CD4-positive, alpha-beta T cell (primary cell): ENCODE data around the gene BABAM2. TPM values are rescaled to one million over a fixed set of nuclear protein-coding genes. Genes with fewer than 3 reads are reported as not detected.

Experiments
- ATAC-seq: fragments of 200-7000 bp; cut with Tn5 transposase; one replicate; pipeline ENCODE4 v1.10.0; 2022; ENCODE audit warnings: mild to moderate bottlenecking; ENCODE audit not compliant: poor library complexity
- CTCF ChIA-PET: fragments of 350-600 bp; sonication (Branson Sonifier 250); formaldehyde crosslinking; loops from one replicate; lab custom pipeline; 2021; ENCODE audit warnings: antibody characterized with exemption, inconsistent platforms; lab: Charles Lee
- POLR2A ChIA-PET: fragments of 350-600 bp; sonication (Branson Sonifier 250); formaldehyde crosslinking; loops from one replicate; lab custom pipeline; 2021; ENCODE audit warnings: antibody characterized with exemption, inconsistent platforms; lab: Charles Lee
- DNase-seq, 14 experiments: peaks; one replicate each; pipeline ENCODE4 v3.0.0-alpha.2; 2013 to 2020; ENCODE audit warnings: mixed read lengths in 2 of 14
- H3K27ac ChIP-seq, 2 donors: one replicate each; pipeline versions ENCODE4 v1.5.1 to v1.7.0; 2013; ENCODE audit warnings: low read length in 2 of 2, low read depth in 1 of 2, mild to moderate bottlenecking in 1 of 2
- H3K27me3 ChIP-seq, 2 experiments: 1 replicate in 1 of 2; 2 replicates in 1 of 2; pipeline versions ENCODE4 v1.6.1 to v1.7.0; 2013; ENCODE audit warnings: low read length in 2 of 2, control low read depth in 1 of 2, mild to moderate bottlenecking in 1 of 2, moderate library complexity in 1 of 2; ENCODE audit not compliant: insufficient read depth in 2 of 2, control insufficient read depth in 1 of 2
- H3K36me3 ChIP-seq: one replicate; pipeline ENCODE4 v1.6.1; 2013; ENCODE audit warnings: low read length, control low read depth; ENCODE audit not compliant: insufficient read depth
- H3K4me1 ChIP-seq: one replicate; pipeline ENCODE4 v1.6.1; 2013; ENCODE audit warnings: low read length, control low read depth; ENCODE audit not compliant: insufficient read depth
- H3K4me3 ChIP-seq: one replicate; pipeline ENCODE4 v1.5.1; 2013; ENCODE audit warnings: mild to moderate bottlenecking, low read length, moderate library complexity
- H3K9me3 ChIP-seq, 2 experiments: 1 replicate in 1 of 2; 2 replicates in 1 of 2; pipeline versions ENCODE4 v1.6.1 to v1.7.0; 2013; ENCODE audit warnings: low read length in 2 of 2, mild to moderate bottlenecking in 2 of 2, control low read depth in 1 of 2, moderate library complexity in 1 of 2; ENCODE audit not compliant: control insufficient read depth in 1 of 2, insufficient read depth in 1 of 2
- H3K27ac Mint-ChIP-seq: one replicate; pipeline ENCODE4 v1.8.0; 2020; ENCODE audit warnings: mixed read lengths
- H3K27me3 Mint-ChIP-seq: one replicate; pipeline ENCODE4 v1.8.0; 2021; ENCODE audit warnings: mixed read lengths
- H3K36me3 Mint-ChIP-seq: one replicate; pipeline ENCODE4 v1.8.0; 2021; ENCODE audit warnings: low read depth, mixed read lengths
- H3K4me1 Mint-ChIP-seq: one replicate; pipeline ENCODE4 v1.8.0; 2021; ENCODE audit warnings: low read depth, mixed read lengths
- H3K4me3 Mint-ChIP-seq: one replicate; pipeline ENCODE4 v1.8.0; 2020; ENCODE audit warnings: mild to moderate bottlenecking, mixed read lengths
- H3K9me3 Mint-ChIP-seq: one replicate; pipeline ENCODE4 v1.8.0; 2020; ENCODE audit warnings: mixed read lengths
- CTCF ChIP-seq: fragments of 200-600 bp; IDR thresholded peaks from one replicate; pipeline ENCODE4 v1.8.0; 2022; ENCODE audit warnings: antibody characterized with exemption, mild to moderate bottlenecking
- intact Hi-C, 2 experiments: fragments of 100-400 bp; cut with DNase I in 1 of 2; cut with micrococcal nuclease in 1 of 2; formaldehyde crosslinking; loops; one replicate each; pipeline versions ENCODE4 v1.15.1 to v1.9.0; 2023 to 2025; cut with DNase I, micrococcal nuclease
- total RNA-seq, 174 experiments: library from RNA in 2 of 174; stranded (reverse) in 2 of 174; gene quantifications; one replicate each; pipeline ENCODE4 v1.2.3 and lab custom pipeline; 2021 to 2026

BABAM2 gene
- total RNA-seq, 2 experiments from 2014 or later, result 29.2 to 32.8 TPM

DNA sequence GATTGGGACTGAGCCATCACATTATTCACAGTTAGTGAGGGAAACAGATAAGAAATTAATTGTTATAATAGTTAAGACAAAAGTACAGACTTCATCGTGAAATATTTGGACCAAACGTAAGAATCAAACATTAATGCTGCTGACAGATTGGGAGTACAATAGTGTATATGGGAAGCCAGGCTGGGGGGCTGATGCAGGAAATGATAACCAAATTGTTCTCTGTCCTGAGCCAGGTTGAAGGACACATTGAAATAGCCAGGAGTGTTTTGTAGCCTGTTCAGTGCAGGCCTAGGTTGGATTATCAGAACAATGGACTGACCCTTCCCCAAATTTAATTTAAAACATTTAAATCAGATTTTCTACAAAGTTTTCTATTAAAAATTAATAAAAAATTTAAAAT is 203.2 kb downstream of the BABAM2 start:
- Mint-ChIP-seq H3K36me3 (no peaks in the 10 kb centered on the region), H3K9me3 (no peaks in the 10 kb centered on the region), H3K4me3 (no peak overlapping the region), H3K27me3 (no peaks in the 10 kb centered on the region), H3K27ac (no peak overlapping the region), H3K4me1 (no peaks in the 10 kb centered on the region)
- no peak for ATAC-seq
- no peak overlapping the region for H3K27ac ChIP-seq
- no peaks in the 10 kb centered on the region for H3K27me3 ChIP-seq
- no peaks in the 10 kb centered on the region for H3K36me3 ChIP-seq
- no peaks in the 10 kb centered on the region for H3K4me1 ChIP-seq
- DNase-seq, result no peak
- CTCF ChIA-PET, result no interaction called here
- POLR2A ChIA-PET, result no interaction called here
- H3K9me3 ChIP-seq, result no peaks in the 10 kb centered on the region
- intact Hi-C loops, result no loop called here
- no peak for TF ChIP-seq CTCF
- no peak overlapping the region for H3K4me3 ChIP-seq

GRCh38 chr2:28094739-28095138 is 204.2 kb downstream of the BABAM2 start:
- intact Hi-C loops, result no loop called here
- no peaks in the 10 kb centered on the region for H3K4me1 Mint-ChIP-seq
- H3K27ac Mint-ChIP-seq, result no peak overlapping the region
- CTCF ChIA-PET, result interaction anchor here (0.9 kb wide), 1 partner anchor 22 kb away, joined by 4 read pairs; no protein-coding TSS in a partner anchor
- TF ChIP-seq CTCF, result no peak
- no peak overlapping the region for H3K27ac ChIP-seq
- H3K4me3 Mint-ChIP-seq, result no peak overlapping the region
- POLR2A ChIA-PET, result no interaction called here
- H3K36me3 ChIP-seq, result no peaks in the 10 kb centered on the region
- no peaks in the 10 kb centered on the region for H3K27me3 Mint-ChIP-seq
- DNase-seq (no peak), ATAC-seq (no peak)
- no peaks in the 10 kb centered on the region for H3K9me3 Mint-ChIP-seq
- no peaks in the 10 kb centered on the region for H3K9me3 ChIP-seq
- no peak overlapping the region for H3K4me3 ChIP-seq
- H3K36me3 Mint-ChIP-seq, result no peaks in the 10 kb centered on the region
- no peaks in the 10 kb centered on the region for H3K4me1 ChIP-seq
- H3K27me3 ChIP-seq, result no peaks in the 10 kb centered on the region

DNA sequence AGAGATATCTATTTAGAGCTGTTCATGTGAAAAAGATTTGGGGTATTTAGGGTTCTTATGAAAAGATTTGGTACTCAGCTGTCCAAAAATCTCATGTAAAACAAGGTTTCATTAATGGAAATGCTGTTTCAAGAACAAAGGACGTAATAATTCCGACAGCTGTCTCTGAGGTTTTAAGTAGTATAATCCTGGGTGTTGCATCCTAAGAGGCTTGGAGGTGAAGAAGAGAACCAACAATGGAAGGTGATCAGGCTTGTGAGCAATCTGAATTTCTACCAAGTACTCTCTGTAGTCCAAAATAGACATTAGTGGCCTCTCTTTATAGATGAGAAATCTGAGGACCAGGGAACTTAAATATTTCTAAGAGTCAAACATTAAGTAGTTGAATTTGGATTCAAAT is 205.1 kb downstream of the BABAM2 start:
- TF ChIP-seq CTCF, result no peak
- H3K27me3 Mint-ChIP-seq, result no peaks in the 10 kb centered on the region
- CTCF ChIA-PET, result no interaction called here
- no peak overlapping the region for H3K4me3 Mint-ChIP-seq
- H3K36me3 Mint-ChIP-seq, result peaks cover 3% of the 10 kb centered on the region
- no peak for DNase-seq
- no peak overlapping the region for H3K27ac ChIP-seq
- H3K9me3 Mint-ChIP-seq, result no peaks in the 10 kb centered on the region
- no peaks in the 10 kb centered on the region for H3K4me1 ChIP-seq
- no peak for ATAC-seq
- POLR2A ChIA-PET, result no interaction called here
- no peaks in the 10 kb centered on the region for H3K36me3 ChIP-seq
- no peaks in the 10 kb centered on the region for H3K27me3 ChIP-seq
- no peaks in the 10 kb centered on the region for H3K4me1 Mint-ChIP-seq
- H3K4me3 ChIP-seq, result no peak overlapping the region
- no peaks in the 10 kb centered on the region for H3K9me3 ChIP-seq
- no peak overlapping the region for H3K27ac Mint-ChIP-seq
- intact Hi-C loops, result no loop called here
